GM23248 (cell line): ENCODE results near the gene CGREF1.

Experiments used
- EZH2 ChIP-seq: fragments of 200-600 bp; sonication (generic); IDR thresholded peaks from 2 replicates; pipeline ENCODE4 v1.6.1; 2018; ENCODE audit warnings: antibody characterized with exemption, mild to moderate bottlenecking; ENCODE audit not compliant: insufficient read depth, poor library complexity, severe bottlenecking
- EZH2phosphoT487 ChIP-seq: fragments of 200-600 bp; sonication (generic); IDR thresholded peaks from 2 replicates; pipeline ENCODE4 v1.6.1; 2018; ENCODE audit warnings: antibody characterized with exemption, moderate library complexity, mild to moderate bottlenecking, low read depth; ENCODE audit not compliant: insufficient read depth

DNA sequence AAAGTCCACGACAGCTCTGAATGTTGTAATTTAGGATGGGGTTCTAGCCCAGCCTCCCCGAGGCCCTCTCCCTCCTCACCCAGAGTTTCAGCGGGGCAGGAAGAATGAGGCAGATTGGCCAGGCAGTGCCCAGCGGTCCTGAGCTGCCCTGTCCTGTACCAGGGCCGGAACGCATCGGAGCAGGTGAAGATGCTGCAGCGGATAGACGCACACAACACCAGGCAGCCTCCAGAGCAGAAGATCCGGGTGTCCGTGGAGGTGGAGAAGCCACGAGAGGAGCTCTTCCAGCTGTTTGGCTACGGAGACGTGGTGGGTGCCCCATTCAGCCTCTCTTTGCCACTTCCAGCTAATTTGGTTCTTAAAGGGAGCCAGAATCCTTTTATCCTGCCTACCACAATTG is 21.6 kb downstream of the CGREF1 start:
- TF ChIP-seq EZH2 (no peak), EZH2phosphoT487 (no peak)
